GM18499 (cell line): ENCODE measurements around the gene DTWD2.

Source experiments
- ATAC-seq: cut with Tn5 transposase; IDR thresholded peaks from one replicate; pipeline ENCODE4 v1.9.1; 2021; ENCODE audit warnings: moderate number of reproducible peaks; ENCODE audit not compliant: insufficient read depth, unreplicated experiment

The DTWD2 gene

GRCh38 chr5:118987988-118988865, at the start of gene DTWD2:
Gene DTWD2, minus strand, starts transcription at chr5:118988547. Its CDS starts 36 bp downstream, at chr5:118988511.
- peak; percentile 88 for ATAC-seq

GRCh38 chr5:119037496-119038215, 49.3 kb upstream of the DTWD2 start:
- no peak for ATAC-seq

GRCh38 chr5:119036101-119036762, 47.9 kb upstream of the DTWD2 start:
- ATAC-seq = no peak

- no peak for ATAC-seq
These were observed 44.8 kb upstream of the DTWD2 start for GRCh38 chr5:119033135-119033534.

- no peak for ATAC-seq
These were observed 44.3 kb upstream of the DTWD2 start for GRCh38 chr5:119032656-119033055.

- ATAC-seq = peak; percentile 44
These were observed 43.6 kb upstream of the DTWD2 start for GRCh38 chr5:119031905-119032304.

- peak; percentile 85 for ATAC-seq
These were observed 42.9 kb upstream of the DTWD2 start for GRCh38 chr5:119031011-119031886.

GRCh38 chr5:119028575-119028974, 40.2 kb upstream of the DTWD2 start:
- no peak for ATAC-seq

GRCh38 chr5:119022773-119023172, 34.4 kb upstream of the DTWD2 start:
- ATAC-seq = no peak

- ATAC-seq = peak; percentile 39
These were observed 33.8 kb upstream of the DTWD2 start for GRCh38 chr5:119022017-119022745.

GRCh38 chr5:119021149-119021732, 32.9 kb upstream of the DTWD2 start:
- ATAC-seq = no peak

- no peak for ATAC-seq
These were observed 31.6 kb upstream of the DTWD2 start for GRCh38 chr5:119019949-119020348.

- no peak for ATAC-seq
These were observed 31.2 kb upstream of the DTWD2 start for GRCh38 chr5:119019501-119019900.

GRCh38 chr5:119017994-119018393, 29.6 kb upstream of the DTWD2 start:
- no peak for ATAC-seq

- ATAC-seq = peak; percentile 86
These were observed 27.9 kb upstream of the DTWD2 start for GRCh38 chr5:119016125-119016774.

- no peak for ATAC-seq
These were observed 22.8 kb upstream of the DTWD2 start for GRCh38 chr5:119011186-119011585.

- ATAC-seq = no peak
These were observed 21.9 kb upstream of the DTWD2 start for GRCh38 chr5:119010206-119010605.

- ATAC-seq = no peak
These were observed 20.8 kb upstream of the DTWD2 start for GRCh38 chr5:119009131-119009530.
